BLaER1 treated with 17β-estradiol and CSF1 and Interleukin-3, amounts not matched to agents 10 nM and 100 nM (cell line): Measurements from ENCODE around the gene SPP1.
"Not testable (repeated sequence)": the region's sequence is repeated elsewhere in the genome, so short reads cannot be mapped to it uniquely, and the experiment has no call there.

Experiments
- H3K27ac ChIP-seq, 11 experiments: shearing (Covaris generic); formaldehyde crosslinking; 2 replicates each; pipeline ENCODE4 v1.8.1; 2022
- H3K27me3 ChIP-seq, 11 experiments: shearing (Covaris generic); formaldehyde crosslinking; 2 replicates each; pipeline ENCODE4 v1.8.1; 2022
- H3K36me3 ChIP-seq, 11 experiments: shearing (Covaris generic); formaldehyde crosslinking; 2 replicates each; pipeline ENCODE4 v1.8.1; 2022
- H3K4me1 ChIP-seq, 10 experiments: shearing (Covaris generic); formaldehyde crosslinking; 2 replicates each; pipeline ENCODE4 v1.8.1; 2022
- H3K4me2 ChIP-seq, 11 experiments: shearing (Covaris generic); formaldehyde crosslinking; 2 replicates each; pipeline ENCODE4 v1.8.1; 2022
- H3K4me3 ChIP-seq, 10 experiments: shearing (Covaris generic); formaldehyde crosslinking; 2 replicates each; pipeline ENCODE4 v1.8.1; 2022
- H3K9ac ChIP-seq, 11 experiments: shearing (Covaris generic); formaldehyde crosslinking; 2 replicates each; pipeline ENCODE4 v1.8.1; 2022
- H3K9me3 ChIP-seq, 11 experiments: shearing (Covaris generic); formaldehyde crosslinking; replicated peaks in 1 of 11; 2 replicates each; pipeline ENCODE4 v1.8.1; 2022
- H4K20me1 ChIP-seq, 11 experiments: shearing (Covaris generic); formaldehyde crosslinking; 2 replicates each; pipeline ENCODE4 v1.8.1; 2022
- Cebpa-rat ChIP-seq, 11 experiments: shearing (Covaris generic); IDR thresholded peaks; 2 replicates each; pipeline ENCODE4 v1.8.1; 2022

Gene SPP1

GRCh38 chr4:87937523-87937922, 38.0 kb upstream of the SPP1 start:
- Histone ChIP-seq H3K4me1 (peaks cover 0 to 40% (median 0%) of the 10 kb centered on the region in 10 experiments; a peak in 6 of 20 replicates), H3K27me3 (no peaks in the 10 kb centered on the region), H4K20me1 (no peaks in the 10 kb centered on the region), H3K9me3 (peaks cover 0 to 6% (median 3%) of the 10 kb centered on the region in 11 experiments; a peak in 5 of 22 replicates), H3K9ac (no peak overlapping the region), H3K4me3 (no peak overlapping the region), H3K4me2 (peak overlapping the region in 2 of 11 experiments; percentile 40 to 49; a peak in 2 of 22 replicates), H3K27ac (no peak overlapping the region), H3K36me3 (no peaks in the 10 kb centered on the region)
- no peak for TF ChIP-seq Cebpa-rat (IDR thresholded peaks at IDR 0.05)

- Histone ChIP-seq H3K9ac (no peak overlapping the region), H3K27ac (no peak overlapping the region), H4K20me1 (no peaks in the 10 kb centered on the region), H3K36me3 (no peaks in the 10 kb centered on the region), H3K4me1 (peaks cover 0 to 40% (median 0%) of the 10 kb centered on the region in 10 experiments; a peak in 6 of 20 replicates), H3K4me3 (no peak overlapping the region), H3K4me2 (peak overlapping the region in 2 of 11 experiments; percentile 40 to 49; a peak in 4 of 22 replicates), H3K27me3 (no peaks in the 10 kb centered on the region), H3K9me3 (no peaks in the 10 kb centered on the region)
- no peak for TF ChIP-seq Cebpa-rat (IDR thresholded peaks at IDR 0.05)
Measured at GRCh38 chr4:87938746-87939145, 36.8 kb upstream of the SPP1 start.

GRCh38 chr4:87939978-87940690, 35.4 kb upstream of the SPP1 start:
- Histone ChIP-seq H3K4me2 (peak overlapping the region in 2 of 11 experiments; percentile 35 to 49; a peak in 3 of 22 replicates), H3K27me3 (no peaks in the 10 kb centered on the region), H3K9me3 (no peaks in the 10 kb centered on the region), H3K4me3 (no peak overlapping the region), H3K27ac (no peak overlapping the region), H3K9ac (no peak overlapping the region), H4K20me1 (no peaks in the 10 kb centered on the region), H3K4me1 (peaks cover 0 to 31% (median 0%) of the 10 kb centered on the region in 10 experiments; a peak in 6 of 20 replicates), H3K36me3 (no peaks in the 10 kb centered on the region)
- TF ChIP-seq Cebpa-rat (IDR thresholded peaks at IDR 0.05): no peak

DNA sequence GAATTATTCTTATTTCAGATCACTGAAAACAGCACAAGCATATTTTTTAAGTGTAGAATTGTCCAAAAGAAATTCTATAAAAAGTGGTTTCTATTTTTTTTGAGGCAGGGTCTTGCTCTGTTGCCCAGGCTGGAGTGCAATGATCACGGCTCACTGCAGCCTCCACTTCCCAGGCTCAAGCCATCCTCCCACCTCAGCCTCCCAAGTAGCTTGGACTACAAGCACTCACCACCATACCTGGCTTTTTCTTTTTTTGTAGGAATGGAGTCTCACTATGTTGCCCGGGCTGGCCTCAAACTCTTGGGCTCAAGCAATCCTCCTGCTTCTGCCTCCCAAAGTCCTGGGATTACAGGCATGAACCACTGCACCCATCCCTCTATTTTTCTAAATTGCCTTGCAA, 34.7 kb upstream of the SPP1 start:
- H3K4me3 ChIP-seq, H3K9ac ChIP-seq, H3K4me2 ChIP-seq: not testable (repeated sequence)

GRCh38 chr4:87941537-87942392, 33.7 kb upstream of the SPP1 start:
- Histone ChIP-seq H3K9me3 (no peaks in the 10 kb centered on the region), H3K27me3 (no peaks in the 10 kb centered on the region), H4K20me1 (no peaks in the 10 kb centered on the region), H3K4me2 (no peak overlapping the region), H3K27ac (no peak overlapping the region), H3K36me3 (no peaks in the 10 kb centered on the region), H3K9ac (no peak overlapping the region), H3K4me3 (no peak overlapping the region), H3K4me1 (peaks cover 0 to 31% (median 0%) of the 10 kb centered on the region in 10 experiments; a peak in 6 of 20 replicates)
- TF ChIP-seq Cebpa-rat (IDR thresholded peaks at IDR 0.05): no peak

More for the DNA sequence above, 34.7 kb upstream of the SPP1 start:
- H3K27ac ChIP-seq, H3K36me3 ChIP-seq, H4K20me1 ChIP-seq, H3K27me3 ChIP-seq, H3K9me3 ChIP-seq: not testable (repeated sequence)
- peaks cover 0 to 31% (median 0%) of the 10 kb centered on the region in 10 experiments; a peak in 6 of 20 replicates for H3K4me1 ChIP-seq

- Histone ChIP-seq H3K27me3 (no peaks in the 10 kb centered on the region), H3K4me1 (peaks cover 0 to 20% (median 0%) of the 10 kb centered on the region in 10 experiments; a peak in 6 of 20 replicates), H3K4me2 (no peak overlapping the region), H3K4me3 (no peak overlapping the region), H4K20me1 (no peaks in the 10 kb centered on the region), H3K9ac (no peak overlapping the region), H3K9me3 (no peaks in the 10 kb centered on the region), H3K36me3 (no peaks in the 10 kb centered on the region), H3K27ac (no peak overlapping the region)
- TF ChIP-seq Cebpa-rat (IDR thresholded peaks at IDR 0.05): no peak
Measured at GRCh38 chr4:87943660-87944149, 31.8 kb upstream of the SPP1 start.

- Histone ChIP-seq H3K27ac (no peak overlapping the region), H3K4me2 (no peak overlapping the region), H4K20me1 (no peaks in the 10 kb centered on the region), H3K4me1 (peaks cover 0 to 19% (median 0%) of the 10 kb centered on the region in 10 experiments; a peak in 7 of 20 replicates), H3K36me3 (no peaks in the 10 kb centered on the region), H3K27me3 (no peaks in the 10 kb centered on the region), H3K4me3 (no peak overlapping the region), H3K9me3 (no peaks in the 10 kb centered on the region), H3K9ac (no peak overlapping the region)
- no peak for TF ChIP-seq Cebpa-rat (IDR thresholded peaks at IDR 0.05)
Measured at GRCh38 chr4:87944967-87945366, 30.5 kb upstream of the SPP1 start.

GRCh38 chr4:87946766-87947165, 28.7 kb upstream of the SPP1 start:
- no peaks in the 10 kb centered on the region for H3K36me3 ChIP-seq
- H3K27me3 ChIP-seq: no peaks in the 10 kb centered on the region
- no peak overlapping the region for H3K4me2 ChIP-seq
- H3K4me1 ChIP-seq: peaks cover 0 to 31% (median 0%) of the 10 kb centered on the region in 10 experiments; a peak in 6 of 20 replicates
- H4K20me1 ChIP-seq: no peaks in the 10 kb centered on the region
- no peaks in the 10 kb centered on the region for H3K9me3 ChIP-seq
- H3K9ac ChIP-seq: no peak overlapping the region
- no peak overlapping the region for H3K27ac ChIP-seq
- TF ChIP-seq Cebpa-rat (IDR thresholded peaks at IDR 0.05): no peak
- no peak overlapping the region for H3K4me3 ChIP-seq
